GM21360 (cell line): Measurements from ENCODE around the gene GSTA5.
"Not testable (repeated sequence)": the region's sequence is repeated elsewhere in the genome, so short reads cannot be mapped to it uniquely, and the experiment has no call there.

Source experiments
- ATAC-seq: cut with Tn5 transposase; IDR thresholded peaks from one replicate; pipeline ENCODE4 v1.9.1; 2021; ENCODE audit warnings: mild to moderate bottlenecking, moderate library complexity; ENCODE audit not compliant: unreplicated experiment

Gene GSTA5

GRCh38 chr6:52794366-52794765 is 46.2 kb downstream of the GSTA5 start:
- not testable (repeated sequence) for ATAC-seq

GRCh38 chr6:52790861-52791260 is 49.8 kb downstream of the GSTA5 start:
- no peak for ATAC-seq

GRCh38 chr6:52789658-52790057 is 51.0 kb downstream of the GSTA5 start:
- not testable (repeated sequence) for ATAC-seq

GRCh38 chr6:52788478-52788877 is 52.1 kb downstream of the GSTA5 start:
- ATAC-seq: no peak

GRCh38 chr6:52787917-52788316 is 52.7 kb downstream of the GSTA5 start:
- no peak for ATAC-seq

GRCh38 chr6:52786249-52786956 is 54.2 kb downstream of the GSTA5 start:
- ATAC-seq: no peak

GRCh38 chr6:52782696-52783274 is 57.8 kb downstream of the GSTA5 start:
- ATAC-seq: not testable (repeated sequence)

- not testable (repeated sequence) for ATAC-seq
Observed at GRCh38 chr6:52782209-52782608, 58.4 kb downstream of the GSTA5 start.
